Transverse colon (tissue), 4 donors: Measurements from ENCODE around the gene PIM3. TPM values are rescaled to one million over a fixed set of nuclear protein-coding genes. Genes with fewer than 3 reads are reported as not detected.

Source experiments
- DNase-seq: peaks from one replicate; pipeline ENCODE4 v3.0.0-alpha.2; 2019
- H3K27ac ChIP-seq, 4 donors: fragments of 200-600 bp; sonication (generic); 2 replicates each; pipeline ENCODE4 v1.5.1; 2016 to 2018; ENCODE audit warnings: inconsistent platforms in 4 of 4
- H3K27me3 ChIP-seq: fragments of 200-600 bp; sonication (generic); 2 replicates; pipeline ENCODE4 v1.5.1; 2017; ENCODE audit warnings: inconsistent platforms
- H3K36me3 ChIP-seq, 4 donors: fragments of 200-600 bp; sonication (generic); 2 replicates each; pipeline ENCODE4 v1.5.1; 2017 to 2019; ENCODE audit warnings: inconsistent platforms in 4 of 4
- H3K4me1 ChIP-seq, 4 donors: fragments of 200-600 bp; sonication (generic); 2 replicates each; pipeline ENCODE4 v1.5.1; 2017 to 2020; ENCODE audit warnings: inconsistent platforms in 4 of 4
- H3K4me3 ChIP-seq, 4 donors: fragments of 200-600 bp; sonication (generic); 1 replicate in 1 of 4; 2 replicates in 3 of 4; pipeline versions ENCODE4 v1.5.1 to v1.6.1; 2017 to 2019; ENCODE audit warnings: inconsistent platforms in 4 of 4
- H3K9me3 ChIP-seq, 2 donors: fragments of 200-600 bp; sonication (generic); 2 replicates each; pipeline ENCODE4 v1.5.1; 2017 to 2019; ENCODE audit warnings: inconsistent platforms in 2 of 2
- CTCF ChIP-seq, 5 experiments: fragments of 200-600 bp in 3 of 5; fragments of 450-650 bp in 2 of 5; sonication (generic) in 3 of 5; IDR thresholded peaks; 1 replicate in 2 of 5; 2 replicates in 3 of 5; pipeline ENCODE4 v1.5.1; 2016 to 2017; ENCODE audit warnings: antibody characterized with exemption in 5 of 5, inconsistent platforms in 3 of 5, mild to moderate bottlenecking in 2 of 5, moderate library complexity in 1 of 5
- EP300 ChIP-seq: sonication (generic); formaldehyde crosslinking; IDR thresholded peaks from one replicate; pipeline ENCODE4 v1.6.1; 2017; ENCODE audit warnings: antibody characterized with exemption, low read depth
- POLR2A ChIP-seq: fragments of 450-650 bp; IDR thresholded peaks from one replicate; pipeline ENCODE4 v1.6.1; 2016; ENCODE audit warnings: antibody characterized with exemption, mild to moderate bottlenecking, moderate library complexity
- POLR2AphosphoS5 ChIP-seq, 3 donors: sonication (generic); formaldehyde crosslinking; IDR thresholded peaks; one replicate each; pipeline ENCODE4 v1.6.1; 2016; ENCODE audit warnings: antibody characterized with exemption in 3 of 3
- WGBS, 2 donors: methylation state at CpG; one replicate each; pipeline ENCODE4 v1.1.5; 2018; ENCODE audit warnings: low coverage in 1 of 2; 5-methylcytosine and 5-hydroxymethylcytosine counted together
- in situ Hi-C, 4 donors: fragments of 200-750 bp; cut with MboI; loops; one replicate each; pipeline versions ENCODE4 v1.15.0 to v1.15.1; 2017; ENCODE audit warnings: low sequenced_read_pairs in 3 of 4, low pct_ligation_motif_present in 1 of 4, low pct_unique_long_range_greater_than_20kb in 1 of 4
- intact Hi-C: fragments of 100-400 bp; cut with DNase I; formaldehyde crosslinking; loops from one replicate; pipeline ENCODE4 v1.15.1; 2023; ENCODE audit warnings: low total_unique reads
- total RNA-seq, 4 donors: library from RNA; depleted of rRNA; stranded (reverse); fragments of >200 nt; gene quantifications; one replicate each; pipeline ENCODE4 v1.1.0, GENCODE V29; 2016

Gene PIM3
- total RNA-seq, 4 donors from 2014 or later = 115 to 290 (median 147) TPM

- no peaks in the 10 kb centered on the region for H3K36me3 ChIP-seq
- no peak for DNase-seq
- TF ChIP-seq EP300 (no peak), POLR2AphosphoS5 (IDR thresholded peaks at IDR 0.05) (no peak), POLR2A (no peak), CTCF (IDR thresholded peaks at IDR 0.05) (no peak)
- 83 to 89% methylated on average over 4 to 5 of the region's 5 CpGs for WGBS, 2 donors
- intact Hi-C loops (no loop called here), in situ Hi-C loops (loop anchor here in 1 of 4 donors (25.0 kb wide), 1 partner anchor 111 kb away; the partner anchor contains the start of gene ZBED4)
- no peaks in the 10 kb centered on the region for H3K27me3 ChIP-seq
- H3K27ac ChIP-seq = no peak overlapping the region
- H3K4me3 ChIP-seq = no peak overlapping the region
- peaks cover 18 to 34% (median 28%) of the 10 kb centered on the region in 4 donors for H3K4me1 ChIP-seq
- H3K9me3 ChIP-seq = no peaks in the 10 kb centered on the region
Observed at GRCh38 chr22:49973018-49973961, 12.7 kb downstream of the PIM3 start.

DNA sequence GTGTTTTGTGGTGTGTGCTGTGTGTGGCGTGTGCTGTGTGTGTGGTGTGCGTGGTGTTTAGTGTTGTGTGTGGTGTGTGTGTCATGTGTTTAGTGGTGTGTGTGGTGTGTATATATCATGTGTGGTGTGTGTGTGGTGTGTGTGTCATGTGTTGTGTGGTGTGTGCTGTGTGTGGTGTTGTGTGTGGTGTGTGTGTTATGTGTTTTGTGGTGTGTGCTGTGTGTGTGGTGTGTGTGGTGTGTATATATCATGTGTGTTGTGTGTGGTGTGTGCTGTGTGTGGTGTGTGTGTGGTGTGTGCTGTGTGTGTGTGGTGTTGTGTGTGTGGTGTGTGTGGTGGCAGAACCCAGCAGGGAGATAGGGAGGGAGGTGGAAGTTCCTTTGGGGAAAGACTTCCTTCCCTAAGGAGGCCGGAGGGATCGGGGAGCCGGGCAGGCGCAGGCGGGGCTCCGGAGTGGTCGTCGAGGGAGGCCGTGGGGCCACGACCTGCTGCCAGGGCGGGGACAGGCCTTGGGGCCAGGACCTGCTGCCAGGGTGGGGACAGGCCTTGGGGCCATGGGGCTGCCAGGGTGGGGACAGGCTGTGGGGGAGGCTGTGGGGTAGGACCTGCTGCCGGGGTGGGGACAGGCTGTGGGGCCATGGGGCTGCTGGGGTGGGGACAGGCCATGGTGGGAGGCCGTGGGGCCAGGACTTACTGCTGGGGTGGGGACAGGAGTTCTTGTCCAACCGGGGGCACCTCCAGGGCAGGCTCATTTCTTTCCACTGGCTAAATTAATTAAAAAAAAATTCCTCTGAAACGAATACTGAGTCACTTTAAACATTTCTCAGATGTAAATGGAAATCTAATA is 15.2 kb downstream of the PIM3 start:
- 0 to 32% methylated on average over 1 to 17 of the region's 17 CpGs for WGBS, 2 donors
- TF ChIP-seq POLR2A (no peak), EP300 (no peak), POLR2AphosphoS5 (IDR thresholded peaks at IDR 0.05) (no peak), CTCF (IDR thresholded peaks at IDR 0.05) (no peak)
- in situ Hi-C loops (no loop called here), intact Hi-C loops (no loop called here)
- H3K27me3 ChIP-seq = no peaks in the 10 kb centered on the region
- no peaks in the 10 kb centered on the region for H3K36me3 ChIP-seq
- peaks cover 13 to 26% (median 18%) of the 10 kb centered on the region in 4 donors for H3K4me1 ChIP-seq
- DNase-seq = peak; percentile 37
- H3K27ac ChIP-seq = peak overlapping the region in 3 of 4 donors; percentile 25 to 65 (median 42)
- H3K9me3 ChIP-seq = peaks cover 5 to 7% of the 10 kb centered on the region in 2 donors
- no peak overlapping the region for H3K4me3 ChIP-seq

- WGBS, 2 donors = 44% methylated on average over 9 to 15 of the region's 15 CpGs
- in situ Hi-C loops = no loop called here
- TF ChIP-seq EP300 (no peak), CTCF (IDR thresholded peaks at IDR 0.05) (no peak), POLR2A (no peak), POLR2AphosphoS5 (IDR thresholded peaks at IDR 0.05) (no peak)
- Histone ChIP-seq H3K4me1 (peaks cover 5 to 18% (median 13%) of the 10 kb centered on the region in 4 donors), H3K36me3 (no peaks in the 10 kb centered on the region), H3K9me3 (peaks cover 5 to 7% of the 10 kb centered on the region in 2 donors), H3K4me3 (no peak overlapping the region), H3K27ac (peak overlapping the region in 3 of 4 donors; percentile 25 to 65 (median 42)), H3K27me3 (peaks cover 4% of the 10 kb centered on the region)
- intact Hi-C loops = no loop called here
- peak; percentile 8 for DNase-seq
Observed at GRCh38 chr22:49976439-49977175, 16.0 kb downstream of the PIM3 start.
